Measurements from ENCODE around the gene DCP1A.

DCP1A gene

GRCh38 chr3:53379898-53380297, 32.6 kb upstream of the DCP1A start:
- TF ChIP-seq POLR2AphosphoS5 (IDR thresholded peaks at IDR 0.05; ENCODE audit: low read depth, low read length), result no peak
- TF ChIP-seq REST (IDR thresholded peaks at IDR 0.05; ENCODE audit: insufficient read depth in 1 of 2, low read depth in 2 of 2, low read length in 2 of 2), result no peak

- TF ChIP-seq SIN3A (IDR thresholded peaks at IDR 0.05; ENCODE audit: borderline replicate concordance, insufficient read depth, low read length) (no peak), TAF1 (IDR thresholded peaks at IDR 0.05; ENCODE audit: borderline replicate concordance, insufficient read depth, low read length) (no peak), FOXP2 (optimal IDR thresholded peaks at IDR 0.05; ENCODE audit: borderline replicate concordance, extremely low read depth, extremely low read length, insufficient read depth) (no peak)
These were observed 30.5 kb upstream of the DCP1A start for GRCh38 chr3:53377794-53378193.

GRCh38 chr3:53376679-53377078, 29.3 kb upstream of the DCP1A start:
- TF ChIP-seq SIN3A (IDR thresholded peaks at IDR 0.05; ENCODE audit: borderline replicate concordance, insufficient read depth, low read length) (no peak), REST (IDR thresholded peaks at IDR 0.05; ENCODE audit: insufficient read depth in 1 of 2, low read depth in 2 of 2, low read length in 2 of 2) (no peak), FOXP2 (optimal IDR thresholded peaks at IDR 0.05; ENCODE audit: borderline replicate concordance, extremely low read depth, extremely low read length, insufficient read depth) (no peak), TAF1 (IDR thresholded peaks at IDR 0.05; ENCODE audit: borderline replicate concordance, insufficient read depth, low read length) (no peak), POLR2AphosphoS5 (IDR thresholded peaks at IDR 0.05; ENCODE audit: low read depth, low read length) (no peak)

- TF ChIP-seq SIN3A (IDR thresholded peaks at IDR 0.05; ENCODE audit: borderline replicate concordance, insufficient read depth, low read length) (no peak), REST (IDR thresholded peaks at IDR 0.05; ENCODE audit: insufficient read depth in 1 of 2, low read depth in 2 of 2, low read length in 2 of 2) (no peak), POLR2AphosphoS5 (IDR thresholded peaks at IDR 0.05; ENCODE audit: low read depth, low read length) (no peak), TAF1 (IDR thresholded peaks at IDR 0.05; ENCODE audit: borderline replicate concordance, insufficient read depth, low read length) (no peak), FOXP2 (optimal IDR thresholded peaks at IDR 0.05; ENCODE audit: borderline replicate concordance, extremely low read depth, extremely low read length, insufficient read depth) (no peak)
These were observed 27.7 kb upstream of the DCP1A start for GRCh38 chr3:53375019-53375418.

- TF ChIP-seq TAF1 (IDR thresholded peaks at IDR 0.05; ENCODE audit: borderline replicate concordance, insufficient read depth, low read length) (no peak), REST (IDR thresholded peaks at IDR 0.05; ENCODE audit: insufficient read depth in 1 of 2, low read depth in 2 of 2, low read length in 2 of 2) (no peak), SIN3A (IDR thresholded peaks at IDR 0.05; ENCODE audit: borderline replicate concordance, insufficient read depth, low read length) (no peak), FOXP2 (optimal IDR thresholded peaks at IDR 0.05; ENCODE audit: borderline replicate concordance, extremely low read depth, extremely low read length, insufficient read depth) (no peak), POLR2AphosphoS5 (IDR thresholded peaks at IDR 0.05; ENCODE audit: low read depth, low read length) (no peak)
These were observed 14.5 kb upstream of the DCP1A start for GRCh38 chr3:53361852-53362251.

Measured in PFSK-1 (cell line).